GM18511 (cell line): ENCODE data around the gene ZNHIT3.
A peak's percentile ranks its signal among the peaks of the same experiment; 100 is the strongest.
"Not testable (repeated sequence)": the region's sequence is repeated elsewhere in the genome, so short reads cannot be mapped to it uniquely, and the experiment has no call there.

Experiments
- ATAC-seq: cut with Tn5 transposase; IDR thresholded peaks from one replicate; pipeline ENCODE4 v1.9.1; 2021; ENCODE audit warnings: mild to moderate bottlenecking, moderate library complexity; ENCODE audit not compliant: unreplicated experiment

Gene ZNHIT3

DNA sequence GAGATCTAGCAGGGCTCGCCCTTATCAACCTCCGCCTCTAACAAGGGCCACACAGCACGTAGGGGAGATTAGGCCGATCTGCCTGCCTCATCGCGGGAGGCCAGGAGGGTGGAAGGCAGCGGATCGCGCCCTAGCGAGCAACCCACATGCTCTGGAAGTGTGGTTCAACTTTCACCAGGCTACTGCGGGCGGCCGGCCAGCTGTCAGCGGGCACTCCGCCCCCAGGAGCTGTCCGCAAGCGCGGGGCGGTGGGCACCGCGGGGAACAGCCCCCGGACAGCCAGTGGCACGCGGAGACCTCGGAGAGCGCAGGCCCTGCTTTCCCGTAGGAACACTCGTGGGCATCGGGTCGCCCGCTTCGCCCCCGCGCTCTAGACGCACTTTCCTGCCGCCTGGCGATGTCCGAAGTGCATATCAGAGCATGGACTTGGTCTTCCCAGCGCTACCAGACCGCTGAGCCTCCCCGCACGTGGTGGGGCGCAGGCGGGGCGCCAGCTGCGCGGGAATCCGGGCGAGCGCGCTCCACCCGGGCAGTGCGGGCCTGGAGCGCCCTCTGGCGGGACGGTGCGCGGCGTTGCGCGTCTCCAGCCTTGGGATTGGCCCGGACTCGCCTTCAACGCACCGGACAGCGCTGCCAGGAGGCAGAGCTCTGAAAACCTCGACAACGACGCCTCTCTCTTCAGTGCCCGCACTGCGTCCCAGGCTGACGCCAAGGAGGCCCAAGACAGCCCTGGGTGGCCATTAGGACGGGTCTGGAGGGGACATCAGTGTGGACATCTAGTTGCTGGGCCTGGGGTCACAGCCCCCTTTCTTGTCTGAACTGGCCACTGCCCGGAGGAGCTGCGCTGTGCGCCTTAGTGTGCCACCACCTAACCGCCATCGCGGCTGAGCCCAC is 3.6 kb upstream of the ZNHIT3 start:
- peak; percentile 42 for ATAC-seq

DNA sequence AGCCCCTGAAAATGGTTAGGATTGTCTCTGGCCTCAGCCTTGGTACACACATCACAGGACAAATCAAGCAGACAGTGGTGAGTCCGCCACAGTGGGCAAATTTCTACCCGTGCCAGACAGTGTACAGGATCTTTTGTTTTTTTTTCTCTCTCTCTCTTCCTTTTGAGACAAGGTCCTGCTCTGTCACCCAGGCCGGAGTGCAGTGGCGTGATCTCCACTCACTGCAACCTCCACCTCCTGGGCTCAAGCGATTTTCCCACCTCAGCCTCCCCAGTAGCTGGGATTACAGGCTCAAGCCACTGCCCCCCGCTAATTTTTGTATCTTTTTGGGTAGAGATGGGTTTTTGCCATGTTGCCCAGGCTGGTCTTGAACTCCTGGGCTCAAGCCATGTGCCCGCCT is 2.5 kb upstream of the ZNHIT3 start:
- ATAC-seq: not testable (repeated sequence)

DNA sequence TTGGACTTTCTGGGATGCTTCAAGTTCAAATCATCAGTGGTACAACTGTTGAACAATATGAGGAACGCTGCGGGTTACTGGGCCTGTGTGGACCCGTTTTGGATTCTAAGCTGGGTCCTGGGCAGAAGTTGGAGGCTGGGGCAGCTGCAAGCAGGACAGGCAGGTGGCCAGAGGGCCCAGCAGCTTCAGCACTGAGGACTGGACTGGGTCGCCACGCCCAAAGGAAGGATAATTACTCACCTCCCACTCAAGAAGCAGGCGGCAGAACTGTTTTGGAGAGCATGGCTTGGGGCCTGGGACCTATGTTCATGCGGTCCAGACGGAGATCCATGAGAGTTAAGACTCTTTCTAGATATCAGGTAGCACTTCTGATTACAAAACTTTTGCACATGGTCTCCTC is 1.5 kb upstream of the ZNHIT3 start:
- ATAC-seq: no peak

DNA sequence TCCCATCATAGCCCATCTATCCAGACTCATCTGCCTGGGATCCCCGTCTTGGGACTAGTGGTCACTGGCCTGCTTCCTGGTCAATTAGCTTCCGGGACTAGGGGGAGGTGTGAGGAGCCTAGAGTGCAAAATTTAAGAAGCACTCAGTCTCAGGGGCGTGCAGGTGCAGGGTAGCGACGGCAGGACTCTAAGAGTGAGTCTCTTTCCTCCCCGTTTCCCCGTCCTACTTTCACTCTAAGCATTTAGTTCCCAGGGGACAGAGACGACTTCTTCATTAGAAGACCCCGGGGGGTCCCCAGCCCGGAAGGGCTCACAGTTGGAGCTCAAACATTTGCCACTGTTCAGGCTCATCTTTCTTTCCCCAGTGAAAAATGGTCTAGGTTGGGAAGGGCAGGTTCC is 677 bp upstream of the ZNHIT3 start:
- peak; percentile 28 for ATAC-seq

DNA sequence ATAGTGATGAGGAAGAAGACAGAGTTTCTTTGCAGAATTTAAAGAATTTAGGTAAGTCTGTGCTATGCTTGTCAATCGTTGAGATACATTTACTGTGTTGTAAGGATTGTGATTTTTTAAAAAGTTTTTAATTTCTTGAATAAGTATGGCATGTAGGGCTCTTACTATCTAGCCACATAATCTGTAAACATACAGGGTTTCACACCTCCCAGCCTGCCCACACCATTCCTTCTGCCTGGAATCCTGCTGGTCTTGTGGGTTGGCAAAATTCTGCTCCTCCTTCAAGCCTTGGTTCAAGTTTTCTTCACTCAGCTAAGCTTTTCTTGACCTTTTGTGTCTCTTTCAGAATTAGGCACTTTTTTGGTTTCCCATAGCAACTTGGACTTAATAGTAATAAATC is 7.5 kb downstream of the ZNHIT3 start:
- no peak for ATAC-seq

DNA sequence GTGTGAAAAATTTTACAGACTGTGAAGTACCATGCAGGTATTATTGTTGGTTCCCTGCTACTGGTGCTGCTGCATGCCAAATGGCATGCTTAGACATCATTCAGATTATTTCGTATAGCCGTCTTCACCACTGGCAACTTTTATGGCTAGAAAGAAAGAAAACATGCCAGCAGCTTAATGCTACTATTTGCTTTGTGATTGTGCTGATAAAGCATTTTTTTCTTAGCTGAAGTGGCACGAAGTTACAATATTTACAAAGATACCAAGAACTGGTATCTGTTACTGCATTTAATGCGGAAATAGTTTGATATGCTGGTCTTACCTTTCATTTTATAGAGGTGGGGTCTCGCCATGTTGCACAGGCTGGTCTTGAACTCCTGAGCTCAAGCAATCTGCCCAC is 8.2 kb downstream of the ZNHIT3 start:
- no peak for ATAC-seq

DNA sequence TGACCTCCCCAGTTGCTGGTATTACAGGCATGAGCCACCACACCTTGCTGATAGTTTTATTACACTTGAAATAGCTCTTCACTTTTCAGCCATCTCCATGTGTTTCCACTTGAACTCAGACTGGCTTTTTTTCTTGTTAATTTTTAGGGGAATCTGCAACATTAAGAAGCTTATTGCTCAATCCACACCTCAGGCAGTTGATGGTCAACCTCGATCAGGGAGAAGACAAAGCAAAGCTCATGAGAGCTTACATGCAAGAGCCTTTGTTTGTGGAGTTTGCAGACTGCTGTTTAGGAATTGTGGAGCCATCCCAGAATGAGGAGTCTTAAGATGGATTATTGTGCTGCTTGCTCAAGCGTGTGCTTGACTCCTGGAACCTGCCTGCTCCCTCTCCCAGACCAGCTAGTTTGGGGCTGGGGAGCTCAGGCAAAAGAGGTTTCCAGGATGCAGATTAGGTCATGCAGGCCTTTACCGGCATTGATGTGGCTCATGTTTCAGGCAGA is 8.6 kb downstream of the ZNHIT3 start:
- ATAC-seq: no peak

DNA sequence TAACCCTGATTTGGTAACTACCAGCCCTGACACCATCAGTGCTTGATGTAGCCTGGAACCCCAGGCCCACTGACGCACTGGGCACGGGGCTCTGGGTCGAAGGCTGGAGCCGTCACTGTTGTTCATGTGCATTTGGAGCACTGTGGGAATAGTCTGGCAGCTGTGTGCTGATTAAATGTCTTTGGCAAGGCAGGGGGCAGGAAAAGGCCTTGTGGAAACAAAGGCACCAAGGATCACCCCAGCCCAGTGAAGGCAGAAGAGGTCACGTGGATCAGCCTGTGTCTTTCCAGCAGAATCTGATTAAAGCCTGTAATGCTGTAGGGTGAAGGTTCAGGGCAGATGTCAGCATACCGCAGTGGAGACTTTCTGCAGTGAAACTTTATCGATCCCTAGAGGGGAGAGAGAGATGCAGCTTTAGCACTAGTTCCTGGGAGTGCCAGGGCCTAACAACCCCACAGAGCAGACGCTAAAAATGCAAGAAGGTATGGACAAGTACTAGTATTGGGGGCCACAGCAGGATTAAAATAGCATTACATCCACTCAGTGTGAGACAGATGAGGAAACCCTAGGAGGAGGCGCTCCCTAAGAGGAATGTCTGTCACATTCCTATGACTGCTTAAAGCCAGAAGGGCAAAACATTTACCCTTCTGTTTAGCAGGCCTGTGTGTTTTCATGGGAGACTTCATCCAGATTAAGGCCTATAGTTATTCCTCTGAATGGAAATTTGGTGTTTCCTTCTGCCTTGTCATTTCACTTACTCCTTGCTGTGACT is 9.7 kb downstream of the ZNHIT3 start:
- no peak for ATAC-seq

DNA sequence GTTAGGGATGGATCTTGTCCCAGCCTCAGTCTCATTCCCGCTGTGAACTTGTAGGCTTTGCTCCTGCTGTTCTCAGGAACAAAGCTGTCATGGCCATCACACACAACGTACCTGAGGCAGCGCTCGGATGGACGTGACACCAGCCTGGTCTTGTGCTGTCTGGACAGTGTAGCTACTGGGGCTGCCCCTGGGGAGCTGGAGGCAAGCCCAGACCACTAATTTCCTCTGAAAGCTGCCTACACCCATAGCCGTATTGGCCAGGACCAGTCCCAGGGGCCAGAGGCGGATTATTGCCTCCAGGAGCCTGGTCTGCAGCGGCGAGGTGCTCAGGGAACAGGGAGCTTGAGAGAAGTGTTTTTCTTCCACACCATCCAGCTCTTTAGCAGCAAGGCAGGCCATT is 11.7 kb downstream of the ZNHIT3 start:
- ATAC-seq: no peak

DNA sequence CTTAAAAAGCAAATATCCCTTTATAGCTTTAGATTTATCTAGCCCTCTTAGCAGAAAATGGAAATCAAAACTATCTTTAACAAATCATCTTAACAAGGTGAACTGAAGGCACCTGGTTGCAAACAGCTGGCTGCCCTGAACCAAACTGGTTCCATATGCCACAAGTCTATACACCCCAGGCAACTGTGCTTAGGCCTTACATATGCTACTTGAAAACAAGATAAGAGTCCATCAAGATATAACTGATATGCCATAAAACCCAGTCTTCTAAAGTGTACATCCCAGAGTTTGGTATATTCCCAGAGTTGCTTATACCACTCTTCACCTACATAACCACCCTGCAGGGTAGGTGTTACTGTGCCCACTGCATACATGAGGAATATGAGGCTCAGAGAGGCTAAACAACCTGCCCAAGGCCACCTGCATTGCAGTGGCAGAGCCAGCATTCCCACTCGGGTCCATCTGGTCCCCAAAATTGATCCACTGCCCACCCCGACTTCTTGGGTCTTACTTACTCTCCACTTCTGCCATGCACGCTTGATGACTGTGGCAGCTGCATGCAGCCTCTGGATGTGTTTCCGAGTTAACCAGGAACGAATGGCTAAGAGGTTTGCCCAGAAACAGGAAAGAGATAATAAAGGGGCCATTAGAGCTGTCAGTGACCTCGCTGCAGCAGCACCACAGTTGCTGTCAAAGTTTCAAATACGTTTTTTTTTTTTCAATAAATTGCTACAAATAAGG is 12.2 kb downstream of the ZNHIT3 start:
- ATAC-seq: no peak

DNA sequence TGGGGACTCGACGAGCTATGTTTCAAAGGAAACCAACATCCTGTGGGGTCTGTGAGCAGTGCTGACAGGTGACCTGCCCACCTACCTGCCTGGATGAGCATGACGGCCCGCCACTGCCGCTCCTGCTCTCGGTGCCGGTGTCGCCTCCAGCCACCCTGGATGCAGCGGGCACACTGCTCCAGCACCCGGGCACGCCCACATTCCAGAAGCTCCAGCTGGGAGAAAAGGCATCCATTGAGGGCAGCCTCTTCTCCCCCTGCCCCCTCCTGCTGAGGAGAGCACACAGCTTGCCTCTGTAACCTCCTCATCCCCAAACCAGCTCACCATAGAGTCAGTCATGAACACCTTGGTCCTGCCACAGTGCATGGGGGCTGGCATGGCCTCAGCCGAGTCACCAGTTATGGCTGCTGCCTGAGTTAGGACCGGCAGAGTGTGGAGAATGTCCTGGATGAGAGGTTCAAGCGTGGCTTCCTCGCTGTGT is 14.3 kb downstream of the ZNHIT3 start:
- ATAC-seq: no peak

DNA sequence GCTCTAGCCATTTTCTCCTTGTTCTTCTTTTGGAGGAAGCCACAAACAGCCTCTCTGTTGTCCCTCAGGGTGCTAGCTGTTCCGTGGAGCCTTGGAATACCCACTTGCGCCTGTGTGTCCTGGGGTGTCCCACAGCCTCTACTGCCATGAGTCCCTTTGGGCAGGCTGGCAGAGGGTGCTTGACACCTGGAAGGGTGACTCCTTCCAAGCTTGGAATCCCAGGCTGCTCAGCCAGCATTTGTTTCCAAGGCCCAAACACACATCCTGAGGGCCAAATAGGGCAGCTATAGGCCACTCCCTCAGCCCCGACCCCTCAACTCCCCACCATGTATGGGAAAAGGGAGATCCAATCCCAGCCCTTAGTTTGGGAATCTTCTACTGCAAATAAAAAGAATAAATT is 14.9 kb downstream of the ZNHIT3 start:
- no peak for ATAC-seq

DNA sequence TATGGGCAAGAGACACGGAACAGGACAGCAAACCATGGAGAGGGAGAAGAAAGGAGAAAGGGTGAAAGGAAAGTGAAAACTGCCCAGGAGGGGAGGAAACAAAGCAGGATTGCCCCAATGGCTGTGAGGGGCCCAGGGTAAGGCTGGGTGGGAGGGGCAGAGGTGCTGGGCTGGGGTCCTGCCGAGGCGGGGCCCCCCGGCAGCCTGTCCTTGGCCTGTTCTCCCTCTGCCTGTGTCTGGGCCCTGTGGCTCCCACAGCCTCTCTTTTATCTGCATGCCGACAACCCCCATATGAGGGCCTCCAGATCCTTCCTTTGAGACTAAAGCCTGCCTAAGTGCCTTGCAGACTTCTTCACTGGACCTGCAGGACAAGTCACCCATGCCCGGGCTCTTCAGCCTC is 15.5 kb downstream of the ZNHIT3 start:
- ATAC-seq: no peak

DNA sequence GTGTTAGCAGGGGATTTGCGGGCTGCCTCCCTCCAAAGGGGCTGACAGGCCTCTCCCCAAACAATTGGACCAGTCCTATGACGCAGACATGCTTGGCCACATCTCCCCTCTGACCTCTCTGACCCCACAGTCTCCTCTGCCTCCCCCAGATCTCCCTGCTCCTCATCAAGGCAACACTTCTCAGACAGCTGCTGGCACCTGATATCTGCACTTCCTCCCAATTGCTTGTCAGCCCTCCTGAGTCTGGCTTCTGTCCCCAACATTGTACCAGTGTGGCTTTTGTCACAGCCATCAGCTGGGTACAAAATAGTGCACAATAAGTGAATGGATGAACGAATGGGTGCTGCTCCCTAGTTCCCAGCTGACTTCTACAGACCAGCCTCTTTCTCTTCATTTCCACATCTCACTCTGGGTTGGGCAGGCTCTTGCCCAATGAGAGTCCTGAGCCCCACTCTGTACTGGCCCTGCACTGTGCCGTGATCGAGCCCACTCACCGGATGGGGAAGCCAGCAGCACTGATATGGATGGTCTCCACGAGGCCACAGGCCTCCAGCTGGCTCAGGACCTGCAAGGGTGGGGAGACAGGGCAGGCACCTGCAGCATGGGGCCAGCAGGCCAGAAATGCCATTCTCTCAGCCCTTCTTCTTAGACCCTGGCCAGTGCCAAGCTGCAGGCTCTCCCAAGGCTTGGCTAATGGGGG is 17.1 kb downstream of the ZNHIT3 start:
- no peak for ATAC-seq

DNA sequence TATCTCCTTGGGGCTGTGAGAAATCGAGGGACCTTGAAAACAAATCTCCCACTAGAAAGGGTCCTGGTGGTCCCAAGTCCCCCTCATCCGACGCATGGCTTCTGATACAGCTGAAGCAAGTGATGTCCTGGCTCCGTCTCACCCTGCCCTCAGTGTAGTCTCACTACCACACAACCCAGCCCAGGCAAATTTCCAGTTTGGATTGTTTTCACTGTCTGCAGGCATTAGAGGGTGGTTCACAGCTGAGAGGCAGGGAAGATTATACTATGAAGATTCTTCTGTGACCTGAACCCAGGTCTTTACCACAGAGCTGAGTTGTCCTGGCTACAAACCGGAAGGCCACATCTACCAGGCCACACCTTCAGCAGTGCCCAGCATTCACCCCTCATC is 17.7 kb downstream of the ZNHIT3 start:
- no peak for ATAC-seq

DNA sequence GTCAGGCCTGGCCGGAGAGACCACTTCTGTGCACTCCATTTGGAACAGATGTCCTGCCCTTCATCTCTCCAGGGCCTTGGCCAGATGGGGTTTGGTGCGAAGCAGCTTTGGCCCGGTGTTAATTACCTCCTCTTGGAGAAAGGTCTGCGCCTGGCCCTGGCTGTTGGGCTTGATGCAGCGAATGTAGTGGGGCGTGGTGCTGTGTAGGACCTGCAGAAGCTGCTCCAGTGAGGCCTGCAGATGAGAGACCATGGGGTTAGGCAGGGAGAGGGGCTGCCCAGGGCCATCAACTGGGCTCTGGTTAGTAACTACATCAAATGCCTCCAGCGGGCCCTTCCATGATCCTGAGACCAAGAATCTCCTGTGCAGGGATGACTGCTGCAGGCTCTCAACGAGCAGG is 18.7 kb downstream of the ZNHIT3 start:
- ATAC-seq: no peak

DNA sequence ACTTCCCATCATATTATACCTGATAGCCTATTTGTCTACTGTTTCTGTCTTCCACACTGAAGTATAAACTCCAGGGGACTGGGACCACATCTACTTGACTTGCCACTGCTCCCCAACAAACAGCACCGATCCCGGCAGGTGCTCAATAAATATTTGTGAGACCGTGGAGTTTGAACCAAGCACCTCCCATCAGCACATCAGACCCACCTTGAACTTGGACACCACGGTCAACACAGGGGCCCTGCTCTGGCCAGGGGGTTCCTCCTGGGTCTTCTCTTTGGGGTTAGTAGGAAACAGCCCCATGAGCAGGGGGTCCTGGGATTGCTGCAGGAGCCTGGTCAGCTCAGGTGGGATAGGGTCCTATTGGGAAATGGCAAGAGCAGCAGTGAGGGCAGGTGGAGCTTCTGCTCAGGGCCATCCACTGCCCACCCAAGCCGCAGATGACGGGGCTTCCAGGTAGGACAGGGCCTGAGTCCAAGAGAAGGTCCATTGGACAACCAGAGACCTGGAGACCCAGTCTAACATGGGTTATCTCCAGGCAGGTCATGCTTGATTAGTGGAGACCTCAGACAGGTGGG is 19.9 kb downstream of the ZNHIT3 start:
- no peak for ATAC-seq

DNA sequence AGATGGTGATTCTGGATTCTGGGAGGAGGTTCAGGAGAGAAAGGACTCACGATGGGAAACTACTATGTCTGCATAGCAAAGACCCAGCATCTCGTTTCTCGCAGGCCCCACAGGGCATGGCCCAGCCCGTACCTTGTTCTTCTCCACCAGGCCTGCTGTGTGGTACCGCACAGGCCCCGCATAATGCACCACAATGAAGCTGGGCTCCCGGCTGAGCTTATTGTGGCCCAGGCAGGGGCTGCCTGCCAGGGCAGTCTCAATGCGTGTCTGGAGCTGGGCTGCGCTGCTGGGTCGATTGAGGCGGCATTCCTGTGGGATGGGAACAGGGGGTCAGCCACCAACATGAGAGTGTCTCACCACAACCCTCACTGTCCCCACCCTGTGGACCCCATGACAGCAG is 20.4 kb downstream of the ZNHIT3 start:
- no peak for ATAC-seq

DNA sequence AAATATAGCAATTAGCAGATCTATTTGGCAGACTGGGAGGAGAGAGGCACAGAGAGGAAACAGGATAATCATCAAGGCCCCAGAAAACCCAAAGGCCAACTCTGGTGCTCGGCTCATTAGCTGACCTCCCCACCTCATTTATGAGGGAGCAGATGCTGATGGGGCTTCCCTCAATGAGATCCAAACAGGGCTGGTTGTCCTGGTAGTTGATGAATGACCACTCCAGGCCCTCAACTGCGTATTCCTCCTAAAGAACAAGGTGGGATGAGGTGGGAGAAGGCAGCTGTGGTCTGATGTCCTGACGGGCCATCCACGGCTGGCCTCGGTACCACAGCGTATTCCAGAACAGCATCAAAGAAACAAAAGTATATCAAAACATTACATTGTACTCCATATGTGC is 20.8 kb downstream of the ZNHIT3 start:
- no peak for ATAC-seq

DNA sequence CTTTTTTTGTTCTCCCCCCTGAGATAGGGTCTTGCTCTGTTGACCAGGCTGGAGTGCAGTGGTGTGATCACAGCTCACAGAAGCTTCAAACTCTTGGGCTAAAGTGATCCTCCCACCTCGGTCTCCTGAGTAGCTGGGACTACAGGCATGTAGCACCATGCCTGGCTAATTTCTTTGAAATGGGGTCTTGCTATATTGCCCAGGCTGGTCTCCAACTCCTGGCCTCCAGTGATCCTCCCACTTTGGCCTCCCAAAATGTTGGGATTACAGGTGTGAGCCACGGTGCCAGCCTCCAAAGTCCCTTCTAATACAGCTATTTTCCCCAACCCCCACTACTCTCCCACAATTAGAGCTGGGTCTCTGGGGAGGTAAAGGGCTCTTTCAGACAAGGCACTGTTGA is 22.0 kb downstream of the ZNHIT3 start:
- ATAC-seq: not testable (repeated sequence)
